EH (cell line): ENCODE results near the gene OGFR.

Experiments used
- DNase-seq: peaks from one replicate; pipeline ENCODE4 v3.0.0-alpha.2; 2015; ENCODE audit warnings: low read depth

OGFR gene

DNA sequence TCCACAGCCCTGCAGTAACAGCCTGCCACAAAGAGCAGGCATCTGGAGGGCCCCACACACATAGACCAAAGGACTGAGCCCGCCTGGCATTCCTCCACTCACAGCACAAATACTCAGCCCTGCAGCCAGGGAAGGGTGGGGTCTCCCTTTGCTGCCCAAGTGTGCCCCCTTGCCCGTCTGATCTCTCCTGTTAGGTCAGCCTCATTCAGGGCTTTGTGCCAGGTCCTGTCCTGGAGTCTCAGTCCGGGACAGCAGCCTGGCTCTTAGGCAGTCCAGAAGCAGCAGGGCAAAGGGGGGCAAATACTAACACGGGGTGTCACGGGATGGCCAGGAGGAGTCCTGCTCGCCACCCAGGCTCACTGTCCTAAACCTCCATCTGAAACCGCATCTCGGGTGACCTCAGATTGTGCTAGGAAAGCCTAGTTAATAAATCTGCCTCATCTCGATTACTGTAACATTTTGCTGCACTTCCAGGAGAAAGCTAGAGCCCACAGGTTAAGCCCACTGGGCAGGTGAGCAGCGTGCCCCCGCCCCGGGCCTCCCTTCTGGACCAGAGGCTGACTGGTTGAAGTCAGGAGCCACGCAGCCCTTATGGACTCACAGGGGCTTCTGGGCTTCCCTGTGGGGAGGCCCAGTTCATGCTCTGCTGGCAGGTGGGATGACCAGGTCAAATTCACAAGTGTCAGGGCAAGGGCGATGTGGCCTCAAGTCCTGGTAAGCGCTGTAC lies 3.2 kb upstream of the OGFR start:
- no peak for DNase-seq

DNA sequence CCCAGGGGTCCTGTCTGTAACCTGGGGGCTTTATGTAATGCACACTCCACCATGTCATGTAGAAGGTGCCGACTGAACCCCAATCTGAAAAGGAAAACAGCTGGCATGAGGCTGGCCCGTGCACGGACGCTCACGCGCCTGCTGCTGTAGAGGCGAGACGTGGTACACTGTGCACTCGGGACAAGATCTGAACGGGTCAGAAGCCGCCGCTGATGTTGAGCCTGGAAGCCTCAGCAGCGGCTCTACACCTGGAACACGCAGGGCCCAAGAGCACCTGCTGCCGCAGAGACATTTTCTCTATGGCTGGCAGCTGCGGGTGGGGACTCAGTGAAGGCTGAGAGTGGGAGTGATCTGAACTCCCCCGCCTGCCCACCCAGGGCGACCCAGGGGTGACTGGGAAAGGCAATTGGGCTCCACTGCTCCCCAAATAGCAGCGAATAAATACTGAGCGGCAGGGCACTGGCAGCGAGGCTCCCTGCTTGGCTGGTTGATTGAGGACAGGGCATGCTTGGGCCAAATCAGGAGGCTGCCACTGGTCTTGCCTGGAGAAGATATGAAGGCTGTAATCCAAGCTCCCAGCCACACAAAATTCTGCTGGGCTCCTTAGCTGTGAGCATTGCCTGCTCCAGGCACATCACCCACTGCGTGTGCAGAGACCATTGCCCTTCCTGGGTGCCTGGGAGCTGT lies 2.5 kb upstream of the OGFR start:
- DNase-seq, result no peak

DNA sequence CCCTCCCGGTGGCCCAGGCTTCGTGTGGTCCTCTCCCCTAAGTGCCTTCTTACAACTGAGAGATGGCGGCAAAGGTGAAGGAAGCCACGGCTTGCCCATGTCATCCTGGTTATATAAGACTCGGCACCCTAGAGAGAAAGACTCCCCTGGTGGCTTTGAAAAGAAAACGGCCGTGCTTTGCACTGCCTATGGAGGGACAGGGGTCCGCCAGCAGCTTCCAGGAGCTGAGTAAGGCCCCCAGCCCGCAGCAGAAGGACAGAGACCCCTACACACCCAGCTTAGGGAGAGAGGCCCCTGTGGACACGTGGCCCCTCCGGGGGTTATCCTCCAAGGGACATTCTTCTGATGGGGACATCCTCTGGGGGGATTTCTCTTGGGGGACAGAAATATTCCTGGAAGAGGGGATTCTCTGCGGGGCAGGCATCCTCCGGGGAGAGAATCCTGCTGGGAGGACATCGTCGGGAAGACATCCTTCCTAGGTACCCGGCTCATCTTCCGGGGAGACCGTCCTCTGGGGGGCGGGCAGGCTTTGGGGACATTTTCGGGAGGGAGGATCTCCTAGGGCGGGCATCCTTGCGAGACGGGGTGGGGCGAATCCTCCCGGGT lies 511 bp upstream of the OGFR start:
- peak; percentile 52 for DNase-seq

DNA sequence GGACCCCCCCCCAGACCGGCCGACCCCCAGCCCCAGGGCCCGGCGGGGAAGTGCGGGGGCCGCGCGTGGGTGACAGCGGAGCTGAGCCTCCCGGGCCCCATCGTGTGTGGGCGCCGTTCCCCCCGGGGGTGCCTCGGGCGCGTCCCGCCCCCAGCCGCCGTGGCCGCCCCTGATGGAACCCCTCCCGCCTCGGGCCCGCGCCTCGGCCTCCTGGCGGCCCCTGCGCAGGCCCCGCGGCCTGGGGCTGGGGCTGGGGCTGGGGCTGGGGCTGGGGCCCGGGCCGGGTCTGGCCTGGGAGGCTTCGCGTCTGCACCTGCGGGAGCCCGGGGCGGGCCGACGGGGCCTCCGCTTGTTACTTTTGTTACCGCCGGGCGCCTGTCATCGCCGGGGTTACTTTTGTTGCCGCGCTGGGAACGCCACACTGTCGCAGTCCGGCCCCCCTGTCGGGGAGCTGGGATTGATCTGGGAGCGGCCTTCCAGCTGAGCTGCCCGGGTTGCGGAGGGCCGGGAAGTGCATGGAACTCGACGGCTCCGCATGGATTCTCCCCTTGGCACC lies 598 bp downstream of the OGFR start:
- DNase-seq, result peak; percentile 37

DNA sequence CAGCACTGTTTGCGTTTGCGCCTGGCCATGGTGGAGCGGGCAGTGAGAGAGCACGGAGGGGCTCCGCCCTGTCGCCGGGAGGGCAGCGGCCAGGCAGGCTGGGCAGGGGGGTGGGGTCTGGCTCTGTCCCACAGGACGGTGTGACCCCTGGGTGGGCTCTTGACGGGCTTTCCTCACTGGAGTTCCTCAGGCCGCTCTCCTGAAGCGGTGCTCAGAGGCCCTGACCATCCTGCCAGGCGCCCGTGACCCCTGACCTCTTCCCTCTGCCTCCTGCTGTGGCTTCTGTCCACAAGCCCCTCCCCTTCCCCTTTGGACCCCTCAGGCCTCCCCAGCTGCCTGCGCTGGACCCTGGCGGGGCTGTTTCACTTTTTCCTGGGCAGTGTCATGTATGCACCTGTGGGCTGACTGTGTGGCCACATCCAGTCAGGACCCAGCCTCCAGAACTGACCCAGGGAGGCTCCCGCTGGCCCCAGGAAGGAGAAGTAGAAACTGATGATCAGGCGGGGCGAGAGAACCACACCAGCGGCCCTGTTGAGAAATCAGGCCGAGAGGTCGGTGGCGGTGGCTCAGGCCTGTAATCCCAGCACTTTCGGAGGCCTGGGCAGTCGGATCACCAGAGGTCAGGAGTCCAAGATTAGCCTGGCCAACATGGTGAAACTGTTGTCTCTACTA lies 1.2 kb downstream of the OGFR start:
- no peak for DNase-seq

DNA sequence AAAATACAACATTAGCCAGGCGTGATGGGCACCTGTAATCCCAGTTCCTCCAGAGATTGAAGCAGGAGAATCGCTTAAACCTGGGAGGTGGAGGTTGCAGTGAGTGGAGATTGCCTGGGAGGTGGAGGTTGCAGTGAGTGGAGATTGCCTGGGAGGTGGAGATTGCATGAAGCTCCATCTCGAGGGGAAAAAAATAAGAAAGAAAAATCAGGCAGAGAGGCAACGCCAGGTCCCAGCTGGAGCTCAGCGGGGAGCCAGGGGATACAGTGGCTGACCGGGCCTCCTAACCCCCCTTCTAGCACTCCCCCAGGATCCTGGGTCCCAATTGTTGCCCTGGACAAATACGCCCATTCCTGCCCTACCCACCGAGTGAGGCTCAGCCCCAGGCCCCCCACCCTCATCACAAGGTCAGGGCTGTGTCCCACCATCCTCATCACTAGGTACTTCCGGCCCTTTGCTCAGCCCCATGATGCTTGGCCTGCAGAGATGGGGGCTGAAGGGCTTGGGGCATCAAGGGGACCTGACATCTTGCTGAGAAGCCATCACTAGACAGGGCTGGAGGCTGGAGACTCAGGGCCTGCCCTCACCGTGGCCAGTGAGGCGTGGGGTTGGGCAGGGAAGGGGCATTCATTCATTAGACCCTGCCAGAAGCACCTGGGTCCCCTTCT lies 1.9 kb downstream of the OGFR start:
- DNase-seq, result no peak

DNA sequence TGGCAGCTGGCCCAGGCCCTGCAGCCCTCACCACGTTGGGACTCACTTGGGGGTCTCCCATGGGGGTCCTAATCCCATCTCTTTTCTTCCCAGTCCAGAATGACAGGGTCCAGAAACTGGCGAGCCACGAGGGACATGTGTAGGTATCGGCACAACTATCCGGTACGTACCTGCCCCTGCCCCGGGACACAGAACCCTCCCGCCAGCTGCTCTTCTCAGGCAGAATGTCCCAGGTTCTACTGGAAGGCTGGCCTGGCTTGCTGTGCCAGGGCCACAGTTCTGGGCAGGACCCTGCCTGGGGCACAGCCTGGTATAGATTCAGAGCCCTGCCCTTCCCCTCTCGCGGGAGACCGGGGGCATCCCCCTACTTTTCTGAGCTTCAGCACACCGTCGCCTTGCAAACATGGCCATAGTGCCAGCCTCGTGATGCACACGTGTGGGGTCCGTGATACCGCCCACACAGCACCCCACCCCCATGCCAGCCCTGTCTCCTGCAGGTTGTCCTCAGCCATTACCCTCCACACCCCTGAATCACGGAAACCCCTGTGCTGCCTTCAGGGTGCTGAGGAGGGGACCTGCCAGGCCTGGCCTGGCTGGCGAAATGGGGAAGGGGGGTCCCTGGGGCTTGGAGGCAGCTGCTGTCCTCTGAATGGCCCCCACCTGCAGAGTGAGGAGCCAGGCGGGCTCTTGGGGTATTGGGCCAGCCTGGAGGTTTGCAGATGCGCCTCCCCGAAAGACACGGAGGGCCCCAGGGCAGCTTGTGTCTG lies 3.0 kb downstream of the OGFR start:
- no peak for DNase-seq

DNA sequence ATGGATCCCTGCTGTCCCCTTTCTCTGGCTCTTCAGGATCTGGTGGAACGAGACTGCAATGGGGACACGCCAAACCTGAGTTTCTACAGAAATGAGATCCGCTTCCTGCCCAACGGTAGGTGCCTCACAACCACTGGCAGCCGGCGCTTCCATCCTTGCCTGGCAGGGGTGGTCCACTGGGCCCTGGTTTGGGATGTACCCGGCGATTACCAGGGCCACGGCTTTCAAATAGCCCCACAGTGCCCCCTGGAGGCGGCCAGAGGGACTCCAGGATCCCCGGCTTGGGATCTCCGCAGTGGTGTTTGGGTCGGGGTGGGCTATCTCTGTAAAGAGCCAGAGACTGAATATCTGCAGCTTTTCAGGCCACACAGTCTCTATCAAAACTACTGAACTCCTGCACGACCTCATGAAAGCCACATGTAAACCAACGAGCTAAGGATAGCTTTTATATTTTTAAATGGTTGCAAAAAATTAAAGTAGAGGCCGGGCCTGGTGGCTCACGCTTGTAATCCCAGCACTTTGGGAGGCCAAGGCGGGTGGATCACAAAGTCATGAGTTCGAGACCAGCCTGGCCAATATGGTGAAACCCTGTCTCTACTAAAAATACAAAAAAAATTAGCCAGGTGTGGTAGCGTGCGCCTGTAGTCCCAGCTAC lies 3.7 kb downstream of the OGFR start:
- DNase-seq, result peak; percentile 66

DNA sequence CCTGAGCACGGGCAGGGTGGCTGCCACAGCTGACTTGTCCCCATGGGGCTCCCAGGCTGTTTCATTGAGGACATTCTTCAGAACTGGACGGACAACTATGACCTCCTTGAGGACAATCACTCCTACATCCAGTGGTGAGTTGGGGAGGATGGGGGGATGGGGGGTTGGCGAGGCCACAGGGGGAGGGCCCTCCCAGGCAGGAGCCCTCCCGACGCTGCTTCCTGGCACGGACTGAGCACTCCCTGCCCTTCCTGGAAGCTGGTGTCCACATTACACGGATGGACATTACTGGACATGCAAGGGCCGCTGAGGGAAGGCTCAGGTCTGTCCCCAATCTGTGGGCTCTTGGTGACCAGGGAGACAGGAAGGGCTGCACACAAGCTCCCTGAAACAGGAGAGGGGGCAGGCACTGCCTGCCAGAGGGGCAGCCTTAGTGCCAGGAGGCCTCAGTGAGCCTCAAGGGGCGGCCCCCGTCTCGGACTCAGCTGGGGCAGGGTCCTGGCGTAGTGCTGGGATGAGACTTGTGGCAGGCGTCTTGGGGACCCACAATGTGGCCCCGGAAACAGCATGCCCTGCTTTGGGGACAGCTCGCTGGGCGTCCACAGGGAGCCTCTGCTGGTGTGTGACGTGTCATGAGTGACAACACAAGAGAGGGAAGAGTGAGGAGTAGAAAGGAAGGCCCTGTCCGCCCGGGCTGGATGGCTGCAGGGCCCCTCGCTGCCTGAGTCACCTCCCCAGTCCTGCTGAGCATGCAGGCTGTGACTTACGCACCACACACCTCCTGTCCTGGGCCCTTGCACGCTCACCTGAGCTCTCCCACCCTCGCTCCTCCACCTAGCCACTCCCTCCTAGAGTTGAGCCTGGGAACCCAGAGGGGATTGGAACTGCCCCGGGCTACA lies 5.1 kb downstream of the OGFR start:
- no peak for DNase-seq

DNA sequence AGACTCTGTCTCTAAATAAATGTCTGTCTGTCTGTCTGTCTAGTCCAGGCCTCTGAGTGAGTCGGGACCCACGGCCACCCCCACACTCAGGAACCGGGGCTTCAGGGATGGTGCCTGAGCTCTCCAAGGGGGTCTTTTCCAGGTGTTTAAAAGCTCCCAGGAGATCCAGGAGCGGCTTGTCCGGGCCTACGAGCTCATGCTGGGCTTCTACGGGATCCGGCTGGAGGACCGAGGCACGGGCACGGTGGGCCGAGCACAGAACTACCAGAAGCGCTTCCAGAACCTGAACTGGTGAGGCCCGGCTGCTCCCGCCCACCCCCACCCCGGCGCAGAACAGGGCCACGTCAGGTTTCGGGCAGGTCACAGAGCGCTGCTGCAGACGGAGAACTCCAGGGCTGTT lies 6.7 kb downstream of the OGFR start:
- DNase-seq, result no peak

DNA sequence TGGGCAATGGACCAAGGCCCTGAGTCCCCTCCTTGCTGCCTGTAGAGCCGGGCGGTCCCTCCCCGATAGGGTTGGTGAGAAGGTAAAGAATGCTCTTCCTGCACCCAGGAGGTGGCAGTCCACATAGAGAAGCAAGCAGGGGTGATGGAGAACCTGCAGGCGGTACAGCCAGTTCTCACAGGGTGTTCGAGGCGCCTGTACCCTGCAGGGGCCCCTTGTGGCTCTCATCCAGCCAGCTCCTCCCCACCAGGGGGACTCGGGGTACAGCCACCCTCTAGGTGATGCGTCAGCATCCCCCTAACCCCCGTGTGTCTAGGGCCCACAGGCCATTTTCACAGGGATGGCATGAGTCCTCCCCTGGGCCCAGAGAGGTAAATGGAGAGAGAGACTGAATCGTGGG lies 7.1 kb downstream of the OGFR start:
- no peak for DNase-seq

DNA sequence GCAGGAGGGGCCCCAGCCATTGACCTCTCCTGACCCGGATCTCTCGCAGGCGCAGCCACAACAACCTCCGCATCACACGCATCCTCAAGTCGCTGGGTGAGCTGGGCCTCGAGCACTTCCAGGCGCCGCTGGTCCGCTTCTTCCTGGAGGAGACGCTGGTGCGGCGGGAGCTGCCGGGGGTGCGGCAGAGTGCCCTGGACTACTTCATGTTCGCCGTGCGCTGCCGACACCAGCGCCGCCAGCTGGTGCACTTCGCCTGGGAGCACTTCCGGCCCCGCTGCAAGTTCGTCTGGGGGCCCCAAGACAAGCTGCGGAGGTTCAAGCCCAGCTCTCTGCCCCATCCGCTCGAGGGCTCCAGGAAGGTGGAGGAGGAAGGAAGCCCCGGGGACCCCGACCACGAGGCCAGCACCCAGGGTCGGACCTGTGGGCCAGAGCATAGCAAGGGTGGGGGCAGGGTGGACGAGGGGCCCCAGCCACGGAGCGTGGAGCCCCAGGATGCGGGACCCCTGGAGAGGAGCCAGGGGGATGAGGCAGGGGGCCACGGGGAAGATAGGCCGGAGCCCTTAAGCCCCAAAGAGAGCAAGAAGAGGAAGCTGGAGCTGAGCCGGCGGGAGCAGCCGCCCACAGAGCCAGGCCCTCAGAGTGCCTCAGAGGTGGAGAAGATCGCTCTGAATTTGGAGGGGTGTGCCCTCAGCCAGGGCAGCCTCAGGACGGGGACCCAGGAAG lies 7.7 kb downstream of the OGFR start:
- DNase-seq, result no peak

DNA sequence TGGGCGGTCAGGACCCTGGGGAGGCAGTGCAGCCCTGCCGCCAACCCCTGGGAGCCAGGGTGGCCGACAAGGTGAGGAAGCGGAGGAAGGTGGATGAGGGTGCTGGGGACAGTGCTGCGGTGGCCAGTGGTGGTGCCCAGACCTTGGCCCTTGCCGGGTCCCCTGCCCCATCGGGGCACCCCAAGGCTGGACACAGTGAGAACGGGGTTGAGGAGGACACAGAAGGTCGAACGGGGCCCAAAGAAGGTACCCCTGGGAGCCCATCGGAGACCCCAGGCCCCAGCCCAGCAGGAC lies 8.2 kb downstream of the OGFR start:
- DNase-seq, result no peak

DNA sequence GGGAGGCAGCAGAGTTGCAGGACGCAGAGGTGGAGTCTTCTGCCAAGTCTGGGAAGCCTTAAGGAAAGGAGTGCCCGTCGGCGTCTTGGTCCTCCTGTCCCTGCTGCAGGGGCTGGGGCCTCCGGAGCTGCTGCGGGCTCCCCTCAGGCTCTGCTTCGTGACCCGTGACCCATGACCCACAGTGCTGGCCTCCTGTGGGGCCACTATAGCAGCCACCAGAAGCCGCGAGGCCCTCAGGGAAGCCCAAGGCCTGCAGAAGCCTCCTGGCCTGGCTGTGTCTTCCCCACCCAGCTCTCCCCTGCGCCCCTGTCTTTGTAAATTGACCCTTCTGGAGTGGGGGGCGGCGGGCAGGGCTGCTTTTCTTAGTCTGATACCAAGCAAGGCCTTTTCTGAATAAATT lies 9.0 kb downstream of the OGFR start:
- DNase-seq, result no peak

DNA sequence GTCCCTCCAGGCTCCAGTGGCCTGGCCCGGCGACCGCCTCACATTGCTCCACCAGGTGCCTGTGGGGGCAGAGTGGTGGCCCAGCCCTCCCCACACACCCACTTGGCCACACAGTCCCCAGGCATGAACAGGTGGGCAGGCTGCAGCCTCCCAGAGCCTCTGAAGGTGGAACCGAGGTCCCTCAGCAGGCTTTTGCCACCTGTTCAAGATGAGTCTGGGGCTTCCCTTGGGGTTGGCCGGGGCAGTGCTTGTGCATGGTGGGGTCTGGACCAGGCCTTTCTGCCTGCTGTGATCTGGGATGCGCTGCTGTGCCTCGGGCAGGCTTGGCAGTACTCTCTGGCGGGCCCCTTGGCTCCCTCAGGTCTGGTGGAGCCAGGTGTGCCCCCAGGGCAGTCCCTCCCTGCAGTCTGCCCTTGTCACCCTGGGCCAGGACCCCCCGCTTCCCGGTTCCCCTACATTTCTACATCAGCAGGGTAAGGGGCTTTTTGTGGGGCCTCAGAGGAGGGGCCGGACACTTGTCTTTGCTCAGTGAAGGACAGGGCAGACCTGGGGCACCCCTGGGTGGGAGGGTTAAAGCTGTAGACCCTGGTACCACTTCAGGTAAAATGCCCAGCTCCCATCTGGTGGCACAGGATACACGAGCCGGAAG lies 9.5 kb downstream of the OGFR start:
- DNase-seq, result no peak

DNA sequence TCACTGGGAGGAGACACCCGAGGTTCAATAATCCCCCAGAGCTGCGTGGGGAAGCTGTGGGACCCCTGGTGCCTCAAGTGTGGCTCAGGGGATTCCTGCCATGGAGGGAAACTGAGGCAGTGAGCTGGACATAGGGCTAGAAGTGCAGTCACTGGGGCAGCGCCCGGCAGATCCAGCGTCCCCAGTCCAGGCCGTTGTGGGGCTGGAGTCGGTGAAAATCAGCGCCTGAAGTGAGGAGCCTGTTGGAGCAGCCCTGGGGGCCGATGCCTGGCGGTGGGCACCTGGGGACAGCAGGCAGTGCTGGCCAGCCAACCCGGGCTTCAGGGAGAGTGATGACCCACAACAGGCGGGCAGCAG lies 10.1 kb downstream of the OGFR start:
- DNase-seq, result no peak

DNA sequence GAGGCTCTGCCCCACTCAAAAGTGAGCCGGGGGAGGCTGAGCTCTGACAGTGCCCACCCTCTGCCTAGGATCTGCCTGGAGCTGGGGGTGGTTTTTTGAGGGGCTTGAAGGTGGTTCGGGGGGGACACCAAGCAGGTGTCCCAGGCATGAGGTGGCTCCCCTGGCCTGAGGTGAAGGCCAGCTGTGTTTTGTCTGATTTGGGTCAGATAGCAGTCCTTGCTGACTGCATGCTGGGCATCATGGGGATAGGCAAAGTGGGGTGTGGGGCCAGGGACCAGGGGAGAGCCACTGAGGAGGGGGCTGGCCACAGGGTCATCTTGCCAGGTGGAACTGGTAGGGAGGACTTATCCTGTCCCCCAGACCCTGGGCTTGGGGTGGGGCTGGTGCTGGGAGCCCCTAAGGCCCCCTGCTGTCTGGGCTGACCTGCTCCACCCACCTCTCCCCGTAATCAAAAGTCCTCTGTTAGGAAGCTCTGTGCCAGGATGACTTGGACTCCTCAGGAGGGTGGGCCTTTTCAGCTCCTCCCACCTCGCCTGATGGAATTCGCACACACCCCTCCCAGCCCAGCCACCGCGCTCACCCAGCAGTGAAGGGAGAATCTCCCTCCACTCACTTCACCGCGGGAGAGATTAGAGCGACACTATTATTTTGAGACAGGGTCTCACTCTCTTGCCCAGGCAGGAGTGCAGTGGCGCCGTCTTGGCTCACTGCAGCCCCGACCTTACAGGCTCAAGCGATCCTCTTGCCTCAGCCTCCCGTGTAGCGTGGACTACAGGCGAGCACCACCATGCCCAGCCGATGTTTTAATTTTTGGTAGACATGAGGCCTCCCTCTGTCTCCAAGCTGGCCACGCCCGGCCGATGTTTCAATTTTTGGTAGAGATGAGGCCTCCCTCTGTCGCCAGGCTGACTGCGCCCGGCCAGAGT lies 10.7 kb downstream of the OGFR start:
- DNase-seq, result peak; percentile 68
